Activated CD4-positive, alpha-beta memory T cell treated with anti-CD3 and anti-CD28 coated beads for 36 hours (primary cell): Measurements from ENCODE around the gene PSORS1C1. TPM values are rescaled to one million over a fixed set of nuclear protein-coding genes. Genes with fewer than 3 reads are reported as not detected.

ENCODE experiments used
- CTCF ChIA-PET: fragments of 350-600 bp; sonication (Branson Sonifier 250); formaldehyde crosslinking; loops from one replicate; lab custom pipeline; 2021; ENCODE audit warnings: antibody characterized with exemption, inconsistent platforms; lab: Charles Lee
- POLR2A ChIA-PET: fragments of 350-600 bp; sonication (Branson Sonifier 250); formaldehyde crosslinking; loops from one replicate; lab custom pipeline; 2021; ENCODE audit warnings: antibody characterized with exemption; lab: Charles Lee
- DNase-seq: peaks from one replicate; pipeline ENCODE4 v3.0.0-alpha.2; 2020
- H3K27ac Mint-ChIP-seq: one replicate; pipeline ENCODE4 v1.8.0; 2021; ENCODE audit warnings: mixed read lengths
- H3K27me3 Mint-ChIP-seq: one replicate; pipeline ENCODE4 v1.8.0; 2021; ENCODE audit warnings: mixed read lengths
- H3K36me3 Mint-ChIP-seq: one replicate; pipeline ENCODE4 v1.8.0; 2021; ENCODE audit warnings: mixed read lengths
- H3K4me1 Mint-ChIP-seq: one replicate; pipeline ENCODE4 v1.8.0; 2021; ENCODE audit warnings: low read depth, mixed read lengths
- H3K4me3 Mint-ChIP-seq: one replicate; pipeline ENCODE4 v1.8.0; 2021; ENCODE audit warnings: mild to moderate bottlenecking, mixed read lengths
- H3K9me3 Mint-ChIP-seq: one replicate; pipeline ENCODE4 v1.8.0; 2021; ENCODE audit warnings: mixed read lengths
- intact Hi-C: fragments of 100-400 bp; cut with micrococcal nuclease; formaldehyde crosslinking; loops from one replicate; pipeline ENCODE4 v1.15.1; 2023
- total RNA-seq, 2 experiments: library from RNA; stranded (reverse); gene quantifications; one replicate each; pipeline ENCODE4 v1.2.3, GENCODE V29; 2021

PSORS1C1 gene
- total RNA-seq, 2 experiments from 2014 or later = not detected

GRCh38 chr6:31116661-31117385 lies 2.2 kb downstream of the PSORS1C1 start:
- peaks cover 2% of the 10 kb centered on the region for H3K4me1 Mint-ChIP-seq
- intact Hi-C loops = no loop called here
- DNase-seq = no peak
- ChIA-PET POLR2A (interaction anchor here (0.9 kb wide), 1 partner anchor 29 kb away, joined by 3 read pairs; no protein-coding TSS in a partner anchor), CTCF (interaction anchor here (1.0 to 1.4 kb wide), 2 partner anchors 12 to 201 kb away, joined by 4 read pairs; no protein-coding TSS in a partner anchor)
- H3K27ac Mint-ChIP-seq = no peak overlapping the region
- no peaks in the 10 kb centered on the region for H3K36me3 Mint-ChIP-seq
- H3K9me3 Mint-ChIP-seq = no peaks in the 10 kb centered on the region
- no peak overlapping the region for H3K4me3 Mint-ChIP-seq
- no peaks in the 10 kb centered on the region for H3K27me3 Mint-ChIP-seq

GRCh38 chr6:31118178-31118577 lies 3.6 kb downstream of the PSORS1C1 start:
- no peak overlapping the region for H3K27ac Mint-ChIP-seq
- intact Hi-C loops = no loop called here
- no peaks in the 10 kb centered on the region for H3K9me3 Mint-ChIP-seq
- POLR2A ChIA-PET = no interaction called here
- H3K36me3 Mint-ChIP-seq = no peaks in the 10 kb centered on the region
- H3K4me3 Mint-ChIP-seq = no peak overlapping the region
- no peaks in the 10 kb centered on the region for H3K27me3 Mint-ChIP-seq
- peaks cover 2% of the 10 kb centered on the region for H3K4me1 Mint-ChIP-seq
- DNase-seq = no peak
- CTCF ChIA-PET = interaction anchor here (1.5 kb wide), 1 partner anchor 11 kb away, joined by 5 read pairs; no protein-coding TSS in a partner anchor

GRCh38 chr6:31120151-31120915 lies 5.7 kb downstream of the PSORS1C1 start, which contains the start of gene CDSN:
Gene CDSN, minus strand, starts transcription at chr6:31120446. Its CDS starts 27 bp downstream, at chr6:31120419.
- intact Hi-C loops = no loop called here
- Mint-ChIP-seq H3K27ac (no peak within 1 kb of the TSS), H3K4me3 (no peak within 1 kb of the TSS), H3K9me3 (no peaks in the 10 kb centered on the region), H3K27me3 (no peaks in the 10 kb centered on the region), H3K4me1 (no peaks in the 10 kb centered on the region), H3K36me3 (no peaks in the 10 kb centered on the region)
- DNase-seq = no peak
- CTCF ChIA-PET = interaction anchor here (0.8 kb wide), 1 partner anchor 41 kb away, joined by 3 read pairs; no protein-coding TSS in a partner anchor
- POLR2A ChIA-PET = no interaction called here

- H3K36me3 Mint-ChIP-seq = no peaks in the 10 kb centered on the region
- ChIA-PET CTCF (interaction anchor here (0.8 kb wide), 1 partner anchor 42 kb away, joined by 3 read pairs; no protein-coding TSS in a partner anchor), POLR2A (no interaction called here)
- intact Hi-C loops = no loop called here
- DNase-seq = no peak
- no peaks in the 10 kb centered on the region for H3K9me3 Mint-ChIP-seq
- no peaks in the 10 kb centered on the region for H3K27me3 Mint-ChIP-seq
- no peak overlapping the region for H3K4me3 Mint-ChIP-seq
- no peaks in the 10 kb centered on the region for H3K4me1 Mint-ChIP-seq
- H3K27ac Mint-ChIP-seq = no peak overlapping the region
Observed at GRCh38 chr6:31121131-31121790, 6.7 kb downstream of the PSORS1C1 start.

- Mint-ChIP-seq H3K36me3 (no peaks in the 10 kb centered on the region), H3K27ac (no peak overlapping the region), H3K9me3 (no peaks in the 10 kb centered on the region), H3K4me1 (peaks cover 2% of the 10 kb centered on the region), H3K27me3 (no peaks in the 10 kb centered on the region), H3K4me3 (no peak overlapping the region)
- CTCF ChIA-PET = no interaction called here
- intact Hi-C loops = no loop called here
- no peak for DNase-seq
- POLR2A ChIA-PET = no interaction called here
Observed at GRCh38 chr6:31122791-31123706, 8.4 kb downstream of the PSORS1C1 start.

GRCh38 chr6:31125162-31125561 lies 10.6 kb downstream of the PSORS1C1 start:
- Mint-ChIP-seq H3K27me3 (peaks cover 2% of the 10 kb centered on the region), H3K36me3 (no peaks in the 10 kb centered on the region), H3K27ac (no peak overlapping the region), H3K4me1 (peaks cover 2% of the 10 kb centered on the region), H3K4me3 (no peak overlapping the region), H3K9me3 (no peaks in the 10 kb centered on the region)
- POLR2A ChIA-PET = no interaction called here
- CTCF ChIA-PET = interaction anchor here (0.9 to 1.0 kb wide), 2 partner anchors 31 to 209 kb away, joined by 4 read pairs; no protein-coding TSS in a partner anchor
- intact Hi-C loops = no loop called here
- no peak for DNase-seq

GRCh38 chr6:31125586-31126363 lies 11.2 kb downstream of the PSORS1C1 start:
- no peaks in the 10 kb centered on the region for H3K36me3 Mint-ChIP-seq
- DNase-seq = no peak
- H3K4me1 Mint-ChIP-seq = peaks cover 2% of the 10 kb centered on the region
- no peaks in the 10 kb centered on the region for H3K9me3 Mint-ChIP-seq
- H3K4me3 Mint-ChIP-seq = no peak overlapping the region
- ChIA-PET POLR2A (no interaction called here), CTCF (interaction anchor here (0.6 to 2.3 kb wide), 6 partner anchors 12 to 1571 kb away, joined by 3 to 10 read pairs (median 5); no protein-coding TSS in a partner anchor)
- H3K27me3 Mint-ChIP-seq = peaks cover 2% of the 10 kb centered on the region
- no peak overlapping the region for H3K27ac Mint-ChIP-seq
- intact Hi-C loops = no loop called here

GRCh38 chr6:31126396-31127175 lies 12.0 kb downstream of the PSORS1C1 start:
- peaks cover 2% of the 10 kb centered on the region for H3K4me1 Mint-ChIP-seq
- no peak for DNase-seq
- H3K27me3 Mint-ChIP-seq = peaks cover 2% of the 10 kb centered on the region
- no peak overlapping the region for H3K4me3 Mint-ChIP-seq
- POLR2A ChIA-PET = no interaction called here
- CTCF ChIA-PET = interaction anchor here (0.6 to 2.4 kb wide), 12 partner anchors 11 to 1570 kb away, joined by 3 to 12 read pairs (median 4); partner anchors contain the start of genes PSORS1C1 and TCF19
- no peak overlapping the region for H3K27ac Mint-ChIP-seq
- H3K36me3 Mint-ChIP-seq = no peaks in the 10 kb centered on the region
- intact Hi-C loops = no loop called here
- no peaks in the 10 kb centered on the region for H3K9me3 Mint-ChIP-seq

GRCh38 chr6:31128093-31128676 lies 13.6 kb downstream of the PSORS1C1 start:
- Mint-ChIP-seq H3K27me3 (peaks cover 2% of the 10 kb centered on the region), H3K36me3 (no peaks in the 10 kb centered on the region), H3K27ac (no peak overlapping the region), H3K9me3 (no peaks in the 10 kb centered on the region), H3K4me3 (no peak overlapping the region), H3K4me1 (peaks cover 2% of the 10 kb centered on the region)
- CTCF ChIA-PET = interaction anchor here (0.7 to 3.1 kb wide), 16 partner anchors 9 to 424 kb away, joined by 3 to 16 read pairs (median 5); partner anchors contain the start of genes TCF19 and VARS2
- intact Hi-C loops = no loop called here
- peak; percentile 81 for DNase-seq
- POLR2A ChIA-PET = no interaction called here
